HFF-Myc (cell line): ENCODE measurements around the gene CATSPER3.

Experiments
- DNase-seq: peaks from one replicate; pipeline ENCODE4 v3.0.0-alpha.2; 2011; ENCODE audit warnings: low read depth; ENCODE audit errors: extremely low read depth
- H3K4me3 ChIP-seq: replicated peaks from 2 replicates; pipeline ENCODE4 v1.5.1; 2011; ENCODE audit warnings: low read depth, mild to moderate bottlenecking, control low read depth, low read length
- TF ChIP-seq, protein P1 (sequence below): IDR thresholded peaks from 2 replicates; pipeline ENCODE4 v1.5.1; 2012; ENCODE audit warnings: mild to moderate bottlenecking, low read depth, low read length, control low read depth; ENCODE audit errors: missing control alignments

The CATSPER3 gene

DNA sequence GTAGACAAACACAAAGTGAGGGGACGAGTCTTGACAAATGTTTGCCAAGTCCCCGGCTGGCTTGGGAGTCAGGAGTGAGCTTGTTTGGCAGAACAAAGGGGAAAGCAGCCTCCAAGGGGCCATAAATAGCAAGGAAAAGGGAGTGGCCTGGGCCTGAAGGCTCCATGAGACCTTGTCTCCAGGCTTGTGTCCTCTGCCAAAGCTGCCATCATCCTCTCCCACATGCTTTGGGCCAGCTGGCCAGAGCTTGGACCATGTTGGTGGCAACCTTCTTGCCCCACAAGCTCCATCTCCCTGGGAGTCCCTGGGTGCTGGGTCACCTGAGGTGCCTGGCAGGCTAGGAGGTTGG is 79.6 kb downstream of the CATSPER3 start:
- TF ChIP-seq, protein P1, sequence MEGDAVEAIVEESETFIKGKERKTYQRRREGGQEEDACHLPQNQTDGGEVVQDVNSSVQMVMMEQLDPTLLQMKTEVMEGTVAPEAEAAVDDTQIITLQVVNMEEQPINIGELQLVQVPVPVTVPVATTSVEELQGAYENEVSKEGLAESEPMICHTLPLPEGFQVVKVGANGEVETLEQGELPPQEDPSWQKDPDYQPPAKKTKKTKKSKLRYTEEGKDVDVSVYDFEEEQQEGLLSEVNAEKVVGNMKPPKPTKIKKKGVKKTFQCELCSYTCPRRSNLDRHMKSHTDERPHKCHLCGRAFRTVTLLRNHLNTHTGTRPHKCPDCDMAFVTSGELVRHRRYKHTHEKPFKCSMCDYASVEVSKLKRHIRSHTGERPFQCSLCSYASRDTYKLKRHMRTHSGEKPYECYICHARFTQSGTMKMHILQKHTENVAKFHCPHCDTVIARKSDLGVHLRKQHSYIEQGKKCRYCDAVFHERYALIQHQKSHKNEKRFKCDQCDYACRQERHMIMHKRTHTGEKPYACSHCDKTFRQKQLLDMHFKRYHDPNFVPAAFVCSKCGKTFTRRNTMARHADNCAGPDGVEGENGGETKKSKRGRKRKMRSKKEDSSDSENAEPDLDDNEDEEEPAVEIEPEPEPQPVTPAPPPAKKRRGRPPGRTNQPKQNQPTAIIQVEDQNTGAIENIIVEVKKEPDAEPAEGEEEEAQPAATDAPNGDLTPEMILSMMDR: no peak
- no peak overlapping the region for H3K4me3 ChIP-seq
- DNase-seq: no peak

DNA sequence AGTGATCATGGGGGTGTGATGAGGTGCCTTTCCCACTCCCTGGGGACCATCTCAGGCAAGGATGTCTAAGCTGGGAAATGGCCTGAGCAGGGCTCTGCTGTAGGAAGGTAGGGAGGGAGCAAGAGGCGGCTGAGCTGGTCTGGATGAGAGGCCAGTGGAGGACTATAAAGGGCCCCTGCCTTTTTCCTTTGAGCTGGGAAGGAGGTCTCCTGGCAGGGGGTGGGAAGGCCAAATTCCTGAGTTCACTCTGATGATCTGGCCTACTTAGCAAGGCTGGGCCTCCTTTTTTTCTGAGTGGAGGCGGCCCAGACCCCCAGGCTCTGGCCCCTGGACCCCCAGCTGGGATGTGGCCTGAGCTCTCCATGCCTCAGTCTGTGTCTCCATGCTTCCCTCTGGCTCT is 80.6 kb downstream of the CATSPER3 start:
- H3K4me3 ChIP-seq: no peak overlapping the region
- TF ChIP-seq, protein P1: no peak
- DNase-seq: no peak

DNA sequence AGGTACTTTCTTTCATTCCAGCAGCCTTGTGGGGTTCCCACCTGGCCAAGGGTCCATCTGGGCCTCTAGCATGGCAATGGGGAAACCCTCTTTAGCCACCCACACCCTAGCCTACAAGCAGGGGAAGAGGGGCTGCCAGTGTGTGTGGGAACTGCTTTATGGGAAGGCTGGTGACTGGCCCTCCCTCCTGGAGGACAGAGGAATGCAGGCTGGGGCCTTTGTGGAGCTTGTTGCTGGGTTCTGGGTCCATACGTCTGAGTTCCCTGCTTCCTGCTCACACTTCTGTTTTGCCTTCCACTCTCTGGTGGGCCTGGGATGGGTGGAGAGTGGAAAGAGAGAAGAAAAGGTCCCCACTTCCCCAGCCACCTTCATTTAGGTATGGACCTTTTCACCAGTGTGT is 81.2 kb downstream of the CATSPER3 start:
- DNase-seq: no peak
- H3K4me3 ChIP-seq: no peak overlapping the region
- TF ChIP-seq, protein P1: no peak

DNA sequence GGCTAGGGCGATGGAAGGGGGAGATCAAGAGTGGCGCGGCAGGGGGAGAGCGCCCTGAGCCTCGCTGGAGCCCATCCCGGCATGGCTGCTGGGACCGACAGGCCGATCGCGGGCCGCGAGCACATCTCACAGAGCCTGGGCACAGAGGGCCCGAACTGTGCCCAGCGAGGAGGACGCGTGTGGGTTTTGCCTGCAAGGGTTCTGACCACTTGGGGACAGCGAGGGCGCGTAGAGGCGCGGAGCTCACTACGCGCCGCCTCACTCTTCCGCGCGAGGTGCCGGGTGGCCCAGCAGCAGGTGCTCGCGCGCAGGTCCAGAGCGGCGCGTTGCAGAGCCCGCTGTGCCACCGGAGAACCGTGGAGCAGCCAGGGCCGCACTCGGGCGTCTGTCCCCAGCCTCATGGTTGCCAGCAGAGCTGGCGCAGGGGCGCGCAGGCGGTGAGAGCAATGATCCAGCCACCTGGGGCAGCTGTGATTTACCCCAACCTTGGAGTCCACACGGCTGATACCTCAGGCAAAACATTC is 82.6 kb downstream of the CATSPER3 start:
- no peak for DNase-seq
- H3K4me3 ChIP-seq: no peak overlapping the region
- TF ChIP-seq, protein P1: no peak

DNA sequence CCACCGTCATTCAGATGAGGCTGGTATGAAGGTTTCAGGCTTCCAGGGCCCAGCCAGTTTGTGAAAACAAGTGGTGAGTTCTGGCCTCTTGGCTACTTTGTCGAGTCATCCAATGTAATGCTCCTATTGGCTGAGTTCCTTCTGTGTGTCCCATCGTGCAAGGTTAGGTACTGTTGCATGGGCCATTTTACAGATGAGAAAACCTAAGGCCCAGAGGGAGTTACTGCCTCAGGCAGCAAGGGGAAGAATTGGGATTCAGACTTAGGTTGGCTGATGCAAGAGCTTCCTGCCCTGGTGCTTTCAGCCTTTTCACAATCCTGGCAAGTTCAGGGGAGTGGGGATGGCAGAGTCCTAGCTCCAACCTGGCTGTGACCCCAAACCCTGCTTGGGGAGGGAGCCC is 83.7 kb downstream of the CATSPER3 start:
- TF ChIP-seq, protein P1: no peak

DNA sequence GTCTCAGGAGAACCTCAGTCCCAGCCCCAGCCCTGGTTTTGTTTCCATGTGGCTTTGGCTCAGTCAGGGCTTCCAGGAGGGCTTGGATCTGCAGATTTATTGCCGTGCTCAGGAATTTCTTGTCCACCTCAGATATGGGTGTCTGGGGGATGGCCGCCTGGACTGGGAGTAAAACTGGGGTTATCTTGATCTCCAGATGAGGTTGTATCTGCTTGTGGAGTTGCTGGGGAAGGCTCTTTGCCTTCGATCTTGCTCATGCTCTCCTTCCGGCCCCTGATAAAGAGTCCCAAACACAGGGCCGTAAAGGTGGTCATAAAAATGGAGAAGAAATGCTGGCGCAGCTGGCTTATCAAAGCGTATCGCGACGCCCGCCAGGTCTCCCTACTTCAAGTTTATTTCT is 84.2 kb downstream of the CATSPER3 start:
- no peak overlapping the region for H3K4me3 ChIP-seq
- TF ChIP-seq, protein P1: no peak
- DNase-seq: no peak

More for the DNA sequence above, 83.7 kb downstream of the CATSPER3 start:
- H3K4me3 ChIP-seq: no peak overlapping the region
- DNase-seq: no peak

DNA sequence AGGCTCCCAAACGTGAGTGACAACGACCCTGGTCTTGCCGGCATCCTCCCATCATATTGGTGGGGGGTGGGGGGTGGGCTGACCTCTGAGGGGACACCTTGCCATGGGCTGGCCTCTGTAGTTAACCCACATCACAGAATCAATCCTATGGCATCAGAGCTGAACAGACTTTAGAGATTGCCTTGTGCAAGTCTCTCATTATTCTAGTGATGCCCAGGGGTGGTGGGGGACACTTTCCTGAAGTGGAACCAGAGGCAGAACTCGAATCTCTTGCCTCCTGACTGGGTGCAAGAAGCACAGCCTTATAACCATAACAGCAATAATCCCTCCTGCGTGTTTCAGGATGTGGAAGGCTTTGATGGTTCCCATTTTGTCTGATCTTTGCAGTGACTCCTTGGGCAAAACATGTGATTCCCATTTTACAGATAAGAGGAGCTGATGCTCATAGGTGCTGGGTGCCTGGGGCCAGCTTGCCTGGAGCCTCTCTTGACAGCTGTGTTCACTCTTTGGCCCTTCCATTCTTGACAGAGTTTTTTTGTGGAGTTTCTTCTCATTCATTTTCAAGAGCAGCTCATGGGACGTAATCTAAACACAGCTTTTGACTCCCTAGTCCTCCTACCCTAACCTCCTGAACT is 84.9 kb downstream of the CATSPER3 start:
- DNase-seq: no peak
- TF ChIP-seq, protein P1: no peak
- H3K4me3 ChIP-seq: no peak overlapping the region
